NK-92 treated with Interleukin-12 subunit alpha and Interleukin-12 subunit beta, amount 100 ng/mL, for 24 hours (cell line): ENCODE results near the gene DNASE1L1.
A peak's percentile ranks its signal among the peaks of the same experiment; 100 is the strongest.

Experiments used
- DNase-seq: peaks from one replicate; lab custom pipeline; 2025; lab: John Stamatoyannopoulos, UW

The DNASE1L1 gene

DNA sequence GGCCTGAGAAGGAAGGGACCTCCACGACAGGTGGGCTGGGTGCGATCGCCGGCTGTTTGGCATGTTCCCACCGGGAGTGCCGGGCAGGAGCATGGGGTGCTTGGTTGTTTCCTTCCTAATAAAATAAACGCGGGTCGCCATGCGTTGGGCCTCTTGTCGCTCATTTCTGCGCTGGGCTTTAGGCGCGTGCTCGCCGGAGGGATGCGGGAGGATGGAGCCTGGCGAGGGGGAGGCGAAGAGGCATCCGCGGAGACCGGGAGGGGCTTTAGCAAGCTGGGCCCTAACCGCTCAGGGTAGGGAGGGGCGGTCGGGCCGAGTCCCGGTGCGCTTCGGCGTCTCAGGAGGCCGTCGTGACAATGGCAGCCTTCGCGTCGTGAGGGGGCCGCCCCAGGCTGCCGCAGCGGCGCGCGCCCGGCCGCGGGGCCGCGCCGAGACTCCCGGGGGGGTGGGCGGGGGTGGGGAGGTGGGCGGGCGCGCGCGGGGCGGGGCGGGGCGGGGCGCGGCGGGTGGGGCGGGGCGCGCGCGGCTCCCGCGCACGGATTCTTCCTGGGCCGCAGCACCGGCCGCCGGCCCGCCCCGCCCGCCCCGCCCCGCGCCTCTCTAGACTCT, 27.4 kb upstream of the DNASE1L1 start:
- DNase-seq, result no peak

GRCh38 chrX:154435171-154435733, 26.2 kb upstream of the DNASE1L1 start:
- DNase-seq, result no peak

GRCh38 chrX:154434394-154435168, 25.5 kb upstream of the DNASE1L1 start:
- DNase-seq, result no peak

GRCh38 chrX:154433605-154434004, 24.6 kb upstream of the DNASE1L1 start:
- no peak for DNase-seq

- DNase-seq, result no peak
Measured at GRCh38 chrX:154432210-154432609, 23.2 kb upstream of the DNASE1L1 start.

- no peak for DNase-seq
Measured at GRCh38 chrX:154431341-154431740, 22.3 kb upstream of the DNASE1L1 start.

- no peak for DNase-seq
Measured at GRCh38 chrX:154430916-154431315, 21.9 kb upstream of the DNASE1L1 start.

GRCh38 chrX:154430479-154430878, 21.4 kb upstream of the DNASE1L1 start:
- no peak for DNase-seq

GRCh38 chrX:154429711-154430110, 20.7 kb upstream of the DNASE1L1 start:
- DNase-seq, result no peak

- DNase-seq, result peak; percentile 83
Measured at GRCh38 chrX:154428176-154429171, 19.4 kb upstream of the DNASE1L1 start, which contains the start of gene ATP6AP1. Gene ATP6AP1 (plus strand): TSS chrX:154428677. CDS start chrX:154428693, 16 bp downstream.

DNA sequence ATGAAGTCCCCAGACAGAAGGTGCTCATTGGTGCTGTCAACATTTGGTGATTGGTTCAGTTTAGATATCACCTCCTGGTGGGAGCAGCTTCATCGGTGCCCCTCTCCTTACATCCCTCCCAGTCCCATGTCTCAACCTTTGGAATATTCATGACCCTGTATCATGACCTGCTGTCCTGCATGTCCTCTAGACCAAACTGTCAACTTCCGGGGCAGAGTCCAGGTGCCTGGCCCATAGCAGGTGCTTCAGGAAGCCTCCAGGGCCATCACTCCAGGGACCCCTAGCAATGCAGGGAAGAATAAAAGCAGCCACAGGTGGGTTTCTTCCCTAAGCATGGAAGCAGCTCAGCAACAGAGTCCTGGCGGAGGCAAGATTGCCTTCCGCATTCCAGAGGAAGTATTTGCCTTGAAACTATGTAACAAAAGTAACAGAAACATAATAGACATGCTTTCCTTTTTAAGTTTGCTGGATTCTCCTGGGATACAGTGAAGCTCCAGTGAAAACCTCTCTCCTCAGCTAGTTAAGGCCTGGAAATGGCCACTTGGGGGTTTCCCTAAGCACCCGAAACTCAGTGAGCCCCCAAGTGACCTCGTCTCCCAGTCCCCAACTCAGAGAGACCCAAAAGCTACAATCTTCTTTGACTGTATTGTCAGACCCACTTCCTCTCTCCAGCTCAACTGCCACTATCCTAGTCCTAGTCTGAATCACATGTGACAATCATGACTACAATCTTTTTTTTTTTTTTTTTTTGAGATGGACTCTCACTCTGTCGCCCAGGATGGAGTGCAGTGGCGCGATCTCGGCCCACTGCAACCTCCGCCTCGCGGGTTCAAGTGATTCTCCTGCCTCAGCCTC, 18.1 kb upstream of the DNASE1L1 start:
- DNase-seq, result no peak

- no peak for DNase-seq
Measured at GRCh38 chrX:154420402-154420756, 11.3 kb upstream of the DNASE1L1 start.

DNA sequence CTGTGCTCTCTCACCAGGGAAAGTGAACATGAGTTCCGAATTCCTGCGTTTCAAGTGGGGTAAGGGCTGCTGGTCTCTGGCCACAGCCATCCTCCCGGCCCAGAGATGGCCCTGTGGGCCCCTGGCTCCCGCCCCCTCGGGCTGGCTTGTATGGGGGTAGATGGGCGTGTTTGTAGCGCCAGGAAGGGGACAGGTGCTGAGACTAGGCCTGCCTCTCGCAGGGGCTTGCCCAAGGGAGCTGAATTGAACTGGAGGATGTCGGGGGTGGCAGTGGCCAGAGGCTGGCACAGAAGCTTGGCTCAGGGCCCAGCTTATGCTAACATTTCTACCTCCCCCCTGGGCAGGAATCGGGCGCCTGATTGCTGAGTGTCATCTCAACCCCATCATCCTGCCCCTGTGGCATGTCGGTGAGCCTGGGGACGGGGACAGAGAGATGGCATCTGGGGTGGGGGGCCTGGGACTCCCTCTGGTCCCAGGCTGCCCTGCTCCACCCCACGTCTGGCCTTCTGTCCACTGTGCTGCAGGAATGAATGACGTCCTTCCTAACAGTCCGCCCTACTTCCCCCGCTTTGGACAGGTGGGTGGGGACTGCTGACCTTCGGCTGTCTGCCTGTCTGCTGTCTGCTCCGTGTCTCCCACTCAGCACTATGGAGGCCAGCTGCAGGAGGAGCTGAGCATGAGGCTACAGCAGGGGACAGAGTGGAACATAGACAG, 10.8 kb upstream of the DNASE1L1 start:
- DNase-seq, result no peak

DNA sequence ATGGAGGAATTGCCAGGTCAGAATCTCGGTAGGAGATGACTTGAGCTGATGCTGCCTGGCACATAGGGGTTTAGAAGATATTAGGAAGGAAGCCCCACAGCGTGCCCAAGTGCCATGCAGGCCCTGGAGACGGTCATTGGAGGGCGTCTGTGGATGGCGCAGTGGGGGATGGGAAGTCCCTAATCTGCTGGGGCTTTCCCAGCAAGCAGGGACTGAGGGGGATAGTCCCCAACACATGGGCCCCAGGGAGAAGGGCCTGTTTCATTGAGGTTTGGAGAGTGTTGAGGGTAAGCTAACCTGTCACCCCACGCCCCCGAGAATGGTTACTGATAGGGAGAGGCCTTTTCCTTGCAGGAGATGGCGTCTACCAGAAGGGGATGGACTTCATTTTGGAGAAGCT, 10.1 kb upstream of the DNASE1L1 start:
- no peak for DNase-seq

DNA sequence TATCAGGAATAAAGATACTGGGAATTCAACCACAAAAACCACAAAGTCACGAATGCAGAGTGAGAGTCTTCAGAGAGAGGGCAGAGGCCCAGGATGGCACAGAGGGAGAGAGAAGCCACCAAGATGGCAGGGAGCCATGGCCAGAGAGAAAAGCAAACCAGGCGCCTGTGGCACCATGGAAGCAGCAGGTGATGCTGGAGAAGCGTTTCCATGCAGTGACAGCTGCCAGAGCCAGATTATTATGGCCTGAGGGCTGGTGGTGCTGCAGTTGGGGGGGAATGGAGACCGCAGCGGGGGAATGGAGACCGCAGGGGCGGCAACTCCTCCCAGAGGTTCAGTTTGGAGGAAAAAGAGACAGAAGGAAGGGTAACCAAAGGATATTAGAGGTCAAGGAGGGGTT, 8.1 kb upstream of the DNASE1L1 start:
- DNase-seq, result no peak

DNA sequence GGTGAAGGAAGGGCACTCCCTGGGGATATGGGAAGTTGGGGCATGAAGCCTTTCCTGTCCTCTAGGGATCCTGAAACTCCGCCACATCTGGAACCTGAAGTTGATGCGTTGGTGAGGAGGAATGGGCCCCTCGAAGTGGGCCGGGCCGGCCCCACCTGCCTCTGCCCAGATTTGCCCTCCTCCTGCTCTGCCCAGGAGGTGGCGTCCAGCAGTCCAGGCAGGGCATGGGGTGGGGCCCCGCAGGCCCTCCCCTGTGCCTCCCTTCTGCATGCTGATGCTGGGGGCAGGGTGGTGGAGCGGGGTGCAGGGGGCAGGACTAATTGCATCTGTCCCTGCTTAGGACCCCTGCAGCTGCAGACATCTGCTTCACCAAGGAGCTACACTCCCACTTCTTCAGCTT, 4.1 kb upstream of the DNASE1L1 start:
- DNase-seq, result no peak

GRCh38 chrX:154412468-154412867, 3.4 kb upstream of the DNASE1L1 start:
- peak; percentile 13 for DNase-seq

DNA sequence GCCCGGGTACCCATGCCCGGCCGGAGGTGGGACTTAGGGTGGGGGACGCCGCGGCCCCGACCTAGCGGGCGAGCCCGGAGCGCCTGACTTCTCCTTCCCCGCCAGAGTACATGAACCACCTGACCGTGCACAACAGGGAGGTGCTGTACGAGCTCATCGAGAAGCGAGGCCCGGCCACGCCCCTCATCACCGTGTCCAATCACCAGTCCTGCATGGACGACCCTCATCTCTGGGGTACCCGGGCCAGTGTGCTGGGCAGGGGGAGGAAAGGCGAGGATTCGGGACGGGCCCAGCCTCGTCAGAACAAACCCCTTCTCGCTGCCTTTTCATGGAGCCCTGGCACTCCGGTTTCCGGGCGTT, 2.9 kb upstream of the DNASE1L1 start:
- peak; percentile 53 for DNase-seq

- DNase-seq, result no peak
Measured at GRCh38 chrX:154408659-154409221, 314 bp downstream of the DNASE1L1 start.

GRCh38 chrX:154404625-154405192, 4.3 kb downstream of the DNASE1L1 start:
- DNase-seq, result no peak
